ELF-1 (cell line): ENCODE results near the gene NOS3.
A peak's percentile ranks its signal among the peaks of the same experiment; 100 is the strongest.

Experiments
- DNase-seq: peaks from one replicate; pipeline ENCODE4 v3.0.0-alpha.2; 2016; ENCODE audit warnings: low read depth, low spot score

The NOS3 gene

DNA sequence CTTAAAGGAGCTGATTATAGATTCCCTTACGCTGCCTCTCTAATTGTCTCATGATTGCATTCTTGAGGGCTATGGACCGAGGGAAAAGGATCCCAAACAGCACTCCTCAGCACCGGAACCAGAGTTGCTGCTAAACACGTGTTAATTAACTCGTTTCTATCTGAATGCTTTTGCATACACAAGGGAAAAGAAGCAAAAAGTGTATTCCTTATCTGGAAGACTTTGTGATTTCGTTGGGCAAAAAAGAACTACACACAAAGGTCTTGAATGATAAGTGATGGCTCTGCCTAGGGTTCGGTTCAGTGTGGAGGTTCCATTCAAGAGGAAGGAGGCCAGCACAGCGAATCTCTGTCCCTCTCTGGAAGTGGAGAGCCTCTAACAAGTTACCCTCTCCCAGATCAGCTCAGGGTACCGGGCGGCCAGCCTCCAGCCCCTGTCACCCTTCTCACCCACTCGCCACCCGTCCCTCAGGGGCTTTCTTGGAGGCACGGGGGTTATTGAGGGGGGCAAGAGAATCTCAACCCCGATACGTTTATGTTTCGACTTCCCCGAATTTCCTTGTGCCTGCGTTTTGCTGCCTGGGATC is 68.1 kb downstream of the NOS3 start:
- DNase-seq = peak; percentile 50

- DNase-seq = peak; percentile 48
Observed at GRCh38 chr7:151059367-151060112, 68.7 kb downstream of the NOS3 start, which contains the start of gene SLC4A2. TSS of gene SLC4A2 (plus strand) at chr7:151059589. CDS start at chr7:151061988, 2,399 bp downstream.

GRCh38 chr7:151060113-151060415 is 69.2 kb downstream of the NOS3 start:
- DNase-seq = peak; percentile 58

DNA sequence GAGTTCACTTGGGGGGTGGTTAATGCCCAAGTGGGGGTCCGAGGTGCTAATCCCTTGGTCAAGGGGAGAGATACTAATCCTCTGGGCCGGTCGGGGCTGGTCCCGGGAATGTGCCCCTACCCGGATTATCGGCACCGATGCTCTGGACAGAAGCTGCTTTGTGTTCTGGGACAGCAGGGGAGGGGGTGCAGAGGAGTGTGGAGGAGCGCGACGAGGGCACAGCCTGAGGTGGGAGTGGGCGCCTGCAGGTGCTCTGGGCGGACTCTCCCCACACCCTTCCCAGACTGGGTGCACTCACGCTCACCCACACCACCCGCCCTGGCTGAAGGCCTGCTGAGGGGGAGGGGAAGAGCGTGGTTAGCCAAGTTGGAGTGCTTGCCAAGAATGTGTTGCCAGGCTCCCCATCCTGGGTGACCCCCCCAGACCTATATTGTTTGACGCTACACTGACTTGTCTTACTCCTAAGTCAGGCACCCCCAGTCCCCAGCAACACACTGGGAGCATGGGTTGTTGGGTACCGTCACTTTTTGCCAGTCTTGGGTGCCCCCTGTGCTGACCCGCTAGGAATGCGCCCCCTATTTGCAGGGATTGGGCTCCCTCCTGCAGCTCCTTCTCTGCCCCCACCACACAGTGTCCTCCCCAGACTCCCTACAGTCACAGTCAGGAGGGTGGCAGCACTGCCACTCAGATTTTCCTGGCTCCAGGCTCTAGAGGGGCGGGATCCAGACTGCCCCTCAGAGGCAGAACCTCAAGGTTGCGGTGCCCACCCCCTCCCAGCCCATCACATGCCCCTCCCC is 69.8 kb downstream of the NOS3 start:
- DNase-seq = peak; percentile 52

DNA sequence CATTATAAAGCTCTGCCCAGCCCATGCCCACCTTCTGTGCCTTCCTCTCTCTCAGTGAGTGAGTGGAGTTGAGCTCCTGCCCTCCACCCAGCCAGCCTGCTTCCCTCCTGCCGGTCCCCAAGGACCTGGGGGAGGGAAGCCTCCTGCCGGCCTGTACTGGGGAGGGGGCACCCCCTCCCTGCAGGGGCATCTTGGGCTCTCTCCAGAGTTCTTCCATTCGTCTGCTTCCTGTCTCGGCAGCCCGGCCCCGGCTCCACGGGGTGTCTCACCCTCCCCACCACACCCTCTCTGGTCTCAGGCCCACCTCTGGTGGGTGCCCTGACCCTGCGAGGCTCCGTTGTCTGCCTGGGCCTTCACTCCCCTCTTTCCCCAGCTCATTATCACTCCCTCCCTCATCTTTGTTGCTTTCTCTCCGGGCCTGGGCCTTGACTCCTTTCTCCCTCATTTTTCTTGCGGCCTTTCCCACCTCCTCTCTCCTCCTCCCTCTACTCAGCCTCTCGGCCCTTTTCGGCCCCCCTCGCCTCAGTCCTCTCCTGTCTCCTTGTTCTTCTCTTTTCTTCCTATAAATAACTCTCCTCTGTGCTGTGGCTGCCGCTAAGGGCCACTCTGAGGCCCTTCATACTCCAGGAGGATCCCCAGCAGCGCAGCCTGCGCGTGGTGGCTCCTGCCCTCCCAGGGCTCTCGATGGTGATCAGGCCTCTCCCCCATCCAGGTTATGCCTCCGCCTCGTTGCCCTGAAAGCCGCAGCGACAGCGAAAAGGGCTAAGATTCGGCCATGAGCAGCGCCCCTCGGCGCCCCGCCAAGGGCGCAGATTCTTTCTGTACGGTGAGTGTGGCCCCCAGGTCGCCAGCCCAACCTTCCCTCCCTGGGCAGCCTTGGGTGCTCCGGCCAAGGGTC is 70.6 kb downstream of the NOS3 start:
- DNase-seq = peak; percentile 47

DNA sequence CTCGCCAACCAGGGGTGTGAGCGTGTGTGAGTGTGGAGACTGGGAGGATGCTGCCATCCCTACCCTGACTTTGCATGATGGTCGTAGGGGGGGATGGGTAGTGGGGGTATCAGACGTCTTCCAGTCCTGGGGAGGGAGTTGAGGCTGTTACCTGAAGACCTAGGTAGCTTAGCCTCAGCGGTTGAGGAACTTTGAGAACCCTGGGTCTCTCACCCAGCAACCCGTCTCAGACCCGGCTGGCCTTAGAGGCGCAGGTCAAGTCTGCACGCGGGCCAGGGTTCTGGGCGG is 71.2 kb downstream of the NOS3 start:
- no peak for DNase-seq

GRCh38 chr7:151062399-151063211 is 71.8 kb downstream of the NOS3 start:
- DNase-seq = peak; percentile 93

DNA sequence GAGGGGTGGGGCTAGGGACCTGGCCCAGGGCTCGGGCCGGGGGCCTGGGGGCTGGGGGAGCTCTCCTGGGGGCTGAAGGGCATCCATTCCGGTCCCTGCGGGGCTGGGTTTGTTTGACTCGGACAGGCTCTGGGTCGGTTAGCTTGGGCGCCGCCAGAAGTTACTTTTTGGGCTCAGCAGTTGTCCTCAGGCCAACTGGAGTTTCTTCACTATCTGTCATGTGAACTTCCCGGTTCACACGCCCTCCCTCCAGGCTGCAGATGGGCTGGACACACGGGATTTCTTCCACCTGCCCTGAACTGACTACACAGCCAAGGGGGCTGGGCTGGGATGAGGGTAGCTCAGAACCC is 72.4 kb downstream of the NOS3 start:
- peak; percentile 73 for DNase-seq
